HG02884 (cell line): ENCODE data around the gene ABCA2.

ENCODE experiments used
- ATAC-seq: cut with Tn5 transposase; IDR thresholded peaks from one replicate; pipeline ENCODE4 v1.9.1; 2021; ENCODE audit warnings: mild to moderate bottlenecking, moderate library complexity; ENCODE audit not compliant: unreplicated experiment

Gene ABCA2

GRCh38 chr9:137031904-137032640 is 4.0 kb upstream of the ABCA2 start, which contains the start of gene FUT7:
Gene FUT7 (minus strand): TSS chr9:137032088. CDS start chr9:137031991, 97 bp downstream.
- ATAC-seq: no peak

GRCh38 chr9:137030538-137031527 is 2.8 kb upstream of the ABCA2 start:
- ATAC-seq: no peak

- no peak for ATAC-seq
These were observed 2.0 kb upstream of the ABCA2 start for GRCh38 chr9:137030006-137030405.

GRCh38 chr9:137029058-137029936 is 1.3 kb upstream of the ABCA2 start:
- no peak for ATAC-seq

GRCh38 chr9:137028263-137029057 is 423 bp upstream of the ABCA2 start:
- ATAC-seq: no peak

- no peak for ATAC-seq
These were observed 1.2 kb downstream of the ABCA2 start for GRCh38 chr9:137026828-137027227.

- ATAC-seq: no peak
These were observed 1.7 kb downstream of the ABCA2 start for GRCh38 chr9:137026384-137026783.

GRCh38 chr9:137025517-137025966 is 2.5 kb downstream of the ABCA2 start:
- ATAC-seq: no peak

- ATAC-seq: no peak
These were observed 4.5 kb downstream of the ABCA2 start for GRCh38 chr9:137023583-137023991.

GRCh38 chr9:137023157-137023556 is 4.9 kb downstream of the ABCA2 start:
- ATAC-seq: no peak

GRCh38 chr9:137022662-137023008 is 5.4 kb downstream of the ABCA2 start:
- ATAC-seq: no peak

GRCh38 chr9:137021979-137022661 is 5.9 kb downstream of the ABCA2 start:
- ATAC-seq: no peak

- ATAC-seq: no peak
These were observed 6.5 kb downstream of the ABCA2 start for GRCh38 chr9:137021568-137021978.

GRCh38 chr9:137020771-137021567 is 7.1 kb downstream of the ABCA2 start:
- no peak for ATAC-seq

GRCh38 chr9:137019891-137020683 is 8.0 kb downstream of the ABCA2 start:
- no peak for ATAC-seq

GRCh38 chr9:137018761-137019559 is 9.1 kb downstream of the ABCA2 start:
- ATAC-seq: no peak
